NCI-H2107 (cell line): ENCODE data around the gene DDIT4.
"Not testable (repeated sequence)": the region's sequence is repeated elsewhere in the genome, so short reads cannot be mapped to it uniquely, and the experiment has no call there.

Experiments
- DNase-seq: peaks from one replicate; lab custom pipeline; 2025; lab: John Stamatoyannopoulos, UW

Gene DDIT4, protein sequence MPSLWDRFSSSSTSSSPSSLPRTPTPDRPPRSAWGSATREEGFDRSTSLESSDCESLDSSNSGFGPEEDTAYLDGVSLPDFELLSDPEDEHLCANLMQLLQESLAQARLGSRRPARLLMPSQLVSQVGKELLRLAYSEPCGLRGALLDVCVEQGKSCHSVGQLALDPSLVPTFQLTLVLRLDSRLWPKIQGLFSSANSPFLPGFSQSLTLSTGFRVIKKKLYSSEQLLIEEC

DNA sequence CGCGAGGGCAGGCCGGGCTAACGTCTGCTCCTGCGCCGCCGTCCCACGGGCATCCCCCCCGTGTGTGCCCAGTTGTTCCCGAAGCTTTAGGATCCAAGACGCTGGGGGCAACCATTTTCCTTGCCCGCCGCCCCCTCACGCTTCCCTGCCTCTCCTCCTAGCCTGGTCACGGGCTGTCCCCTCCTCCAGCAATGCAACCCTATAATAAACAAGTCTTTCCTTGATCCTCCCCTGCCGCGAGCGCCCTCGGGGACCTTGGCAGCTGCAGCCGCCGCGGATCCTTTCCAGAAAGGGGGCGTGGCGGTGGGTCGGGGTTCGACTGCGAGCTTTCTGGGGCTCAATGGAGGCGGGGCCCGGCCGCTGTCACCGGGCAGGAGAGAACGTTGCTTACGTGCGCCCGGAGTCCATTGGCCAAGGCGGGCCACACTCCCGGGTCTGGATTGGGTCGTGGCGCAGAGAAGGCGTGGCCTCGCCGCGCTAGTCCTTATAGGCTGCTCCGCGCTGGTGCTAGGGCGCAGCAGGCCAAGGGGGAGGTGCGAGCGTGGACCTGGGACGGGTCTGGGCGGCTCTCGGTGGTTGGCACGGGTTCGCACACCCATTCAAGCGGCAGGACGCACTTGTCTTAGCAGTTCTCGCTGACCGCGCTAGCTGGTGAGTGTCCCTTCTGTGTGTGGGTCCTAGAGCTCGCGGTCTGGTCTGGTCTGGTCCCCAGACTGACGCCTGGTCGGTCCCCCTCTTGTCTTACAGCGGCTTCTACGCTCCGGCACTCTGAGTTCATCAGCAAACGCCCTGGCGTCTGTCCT, at the start of gene DDIT4:
TSS of gene DDIT4 (plus strand) at position 515 of the 803 bp plus-strand sequence. CDS start 293 bp downstream, outside the sequence.
- DNase-seq = peak; percentile 83

DNA sequence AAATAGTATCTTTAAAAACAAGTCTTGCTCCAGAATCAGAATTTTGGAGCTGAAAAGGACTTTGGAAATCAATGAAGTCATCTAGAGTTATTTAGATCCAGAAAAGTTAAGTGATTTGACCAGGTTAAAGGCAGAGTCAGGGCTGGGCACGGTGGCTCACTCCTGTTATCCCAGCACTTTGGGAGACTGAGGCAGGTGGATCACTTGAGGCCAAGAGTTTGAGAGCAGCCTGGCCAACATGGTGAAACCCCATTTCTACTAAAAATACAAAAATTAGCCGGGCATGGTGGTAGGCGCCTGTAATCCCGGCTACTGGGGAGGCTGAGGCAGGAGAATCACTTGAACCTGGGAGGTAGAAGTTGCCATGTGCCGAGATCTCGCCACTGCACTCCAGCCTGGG, 49.5 kb upstream of the DDIT4 start:
- not testable (repeated sequence) for DNase-seq

DNA sequence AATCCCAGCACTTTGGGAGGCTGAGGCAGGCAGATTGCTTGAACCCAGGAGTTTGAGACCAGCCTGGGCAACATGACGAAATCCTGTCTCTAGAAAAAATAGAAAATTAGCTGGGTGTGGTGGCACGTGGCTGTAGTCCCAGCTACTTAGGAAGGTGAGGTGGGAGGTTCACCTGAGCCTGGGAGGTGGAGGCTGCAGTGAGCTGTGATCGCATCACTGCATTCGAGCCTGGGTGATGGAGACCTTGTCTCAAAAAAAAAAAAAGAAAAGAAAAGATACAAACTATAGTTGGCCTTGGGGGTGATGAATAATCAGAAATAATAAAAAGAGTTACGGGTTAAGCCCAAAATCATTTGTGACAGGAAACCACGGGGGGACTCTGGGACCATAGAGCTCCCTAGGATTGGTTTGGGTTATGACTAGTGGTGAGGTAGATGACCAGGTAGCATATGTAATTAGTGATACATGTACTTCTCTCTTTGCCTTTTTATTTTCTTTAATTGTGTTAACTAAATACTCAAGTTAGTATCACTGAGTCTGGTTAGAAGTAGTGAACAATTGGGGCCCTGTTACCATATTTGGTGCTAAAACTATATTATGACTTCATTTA, 47.2 kb upstream of the DDIT4 start:
- no peak for DNase-seq

DNA sequence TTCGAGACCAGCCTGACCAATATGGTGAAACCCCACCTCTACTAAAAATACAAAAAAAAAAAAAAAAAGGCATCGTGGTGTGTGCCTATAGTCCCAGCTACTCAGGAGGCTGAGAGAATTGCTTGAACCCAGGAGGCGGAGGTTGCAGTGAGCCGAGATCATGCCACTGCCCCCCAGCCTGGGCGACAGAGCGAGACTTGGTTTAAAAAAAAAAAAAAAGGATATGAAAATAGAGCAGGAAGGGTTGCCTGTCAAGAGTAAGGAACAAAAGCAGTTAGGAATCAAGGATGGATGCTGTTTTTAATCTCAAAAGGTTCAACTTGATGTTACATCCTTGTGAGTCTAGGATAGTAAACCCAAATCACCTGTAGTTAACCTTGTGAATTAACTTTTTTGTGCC, 45.9 kb upstream of the DDIT4 start:
- no peak for DNase-seq

DNA sequence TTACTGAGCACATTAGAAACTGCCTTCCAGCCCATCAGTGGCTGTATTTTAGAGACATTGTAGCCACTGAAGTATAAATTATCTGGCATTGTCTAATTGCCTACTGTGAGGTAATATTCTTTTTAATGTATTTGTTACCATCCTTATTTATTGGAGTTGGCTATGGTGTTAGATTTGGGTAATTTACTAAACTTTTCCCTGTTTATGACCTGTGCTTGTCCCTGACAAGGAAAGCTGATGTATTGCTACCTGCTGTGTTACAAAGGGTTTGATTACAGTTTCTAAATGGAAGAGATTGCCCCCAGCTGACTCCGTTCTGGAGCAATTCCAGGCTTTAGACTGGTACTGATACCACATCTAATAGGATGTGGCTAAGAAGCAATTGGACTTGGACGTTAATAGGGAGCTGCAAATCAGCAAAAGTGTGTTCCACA, 45.4 kb upstream of the DDIT4 start:
- peak; percentile 40 for DNase-seq

DNA sequence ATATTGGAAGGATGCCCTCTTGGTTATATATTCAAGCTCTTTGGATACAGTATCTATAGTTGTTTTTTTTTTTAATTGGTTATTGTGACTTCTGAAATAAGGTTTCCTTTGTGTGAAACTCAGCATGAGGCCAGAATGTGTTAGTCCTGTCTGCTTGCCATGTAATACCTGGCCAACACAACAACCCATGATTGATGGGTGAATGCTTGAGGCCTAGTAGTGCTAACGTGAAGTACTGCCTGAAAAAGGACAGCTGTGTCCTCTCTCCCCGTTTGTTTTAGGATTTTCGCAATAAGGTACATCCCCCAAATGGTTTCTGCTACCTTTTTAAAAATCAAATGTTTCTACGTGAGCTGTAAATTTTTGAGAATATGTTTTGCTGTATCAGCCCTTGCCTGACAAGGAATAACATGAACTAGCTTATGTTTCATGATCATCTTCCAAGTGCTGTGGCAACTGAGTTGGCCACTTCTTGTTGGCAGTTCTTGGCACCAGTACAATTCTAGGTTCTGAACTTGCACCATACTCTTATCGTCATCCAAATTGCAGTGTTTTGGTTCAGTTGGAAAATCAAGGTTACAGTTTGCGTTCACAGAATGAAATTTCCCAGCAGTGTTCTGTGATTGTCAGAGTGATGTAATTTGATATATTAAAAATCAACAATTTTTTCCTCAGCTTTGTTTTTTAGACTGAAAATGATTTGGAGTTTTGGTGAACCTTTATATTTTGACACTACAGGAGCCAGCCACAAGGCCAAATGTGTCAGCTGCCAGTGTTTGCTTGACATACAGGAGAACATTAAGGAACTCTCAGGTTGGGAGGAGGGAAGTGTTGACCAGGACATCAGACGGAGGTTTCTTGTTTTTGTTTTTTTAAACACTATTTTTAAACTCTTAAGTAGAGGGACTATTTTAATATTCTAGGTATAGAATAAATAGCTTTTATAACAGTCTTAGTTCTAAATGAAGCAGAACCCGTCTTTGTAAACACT, 44.2 kb upstream of the DDIT4 start:
- no peak for DNase-seq

DNA sequence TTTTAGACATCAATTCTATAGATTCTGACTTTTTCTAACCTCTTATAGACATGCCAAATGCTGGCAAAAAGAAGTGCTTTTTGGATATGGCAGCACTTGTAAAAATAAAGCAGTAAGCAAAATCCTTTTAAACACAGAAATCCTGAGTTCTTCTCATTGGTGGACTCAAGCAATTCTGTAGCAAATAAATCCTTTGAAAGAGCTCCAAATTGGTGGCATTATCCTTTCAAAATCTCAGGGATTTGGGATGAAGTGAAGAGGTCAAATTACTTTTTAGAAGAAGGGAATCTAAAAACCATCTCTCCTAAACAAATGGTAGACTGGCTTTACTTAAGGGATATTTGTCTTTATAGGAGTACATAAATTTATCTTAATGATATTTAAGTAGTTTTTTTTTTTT, 40.1 kb upstream of the DDIT4 start:
- DNase-seq = no peak

DNA sequence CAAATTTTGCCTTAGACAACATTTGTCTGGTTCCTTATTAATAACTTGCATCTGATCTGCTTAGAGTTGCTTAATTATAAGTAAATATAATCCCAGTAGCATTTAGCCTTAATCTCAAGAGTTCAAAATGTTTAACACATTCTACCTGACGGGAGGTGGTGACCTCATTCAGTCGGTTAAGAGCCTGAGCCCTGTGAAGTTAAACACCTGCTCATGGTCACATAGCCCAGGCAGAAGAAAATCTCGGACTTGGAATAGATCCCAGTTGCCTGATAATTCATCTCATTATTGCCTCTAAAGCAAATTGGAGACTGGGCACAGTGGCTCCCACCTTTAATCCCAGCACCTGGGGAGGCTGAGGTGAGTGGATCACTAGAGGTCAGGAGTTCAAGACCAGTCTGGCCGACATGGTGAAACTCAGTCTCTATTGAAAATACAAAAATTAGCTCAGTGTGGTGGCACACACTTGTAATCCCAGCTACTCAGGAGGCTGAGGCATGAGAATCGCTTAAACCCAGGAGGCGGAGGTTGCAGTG, 39.1 kb upstream of the DDIT4 start:
- peak; percentile 2 for DNase-seq

DNA sequence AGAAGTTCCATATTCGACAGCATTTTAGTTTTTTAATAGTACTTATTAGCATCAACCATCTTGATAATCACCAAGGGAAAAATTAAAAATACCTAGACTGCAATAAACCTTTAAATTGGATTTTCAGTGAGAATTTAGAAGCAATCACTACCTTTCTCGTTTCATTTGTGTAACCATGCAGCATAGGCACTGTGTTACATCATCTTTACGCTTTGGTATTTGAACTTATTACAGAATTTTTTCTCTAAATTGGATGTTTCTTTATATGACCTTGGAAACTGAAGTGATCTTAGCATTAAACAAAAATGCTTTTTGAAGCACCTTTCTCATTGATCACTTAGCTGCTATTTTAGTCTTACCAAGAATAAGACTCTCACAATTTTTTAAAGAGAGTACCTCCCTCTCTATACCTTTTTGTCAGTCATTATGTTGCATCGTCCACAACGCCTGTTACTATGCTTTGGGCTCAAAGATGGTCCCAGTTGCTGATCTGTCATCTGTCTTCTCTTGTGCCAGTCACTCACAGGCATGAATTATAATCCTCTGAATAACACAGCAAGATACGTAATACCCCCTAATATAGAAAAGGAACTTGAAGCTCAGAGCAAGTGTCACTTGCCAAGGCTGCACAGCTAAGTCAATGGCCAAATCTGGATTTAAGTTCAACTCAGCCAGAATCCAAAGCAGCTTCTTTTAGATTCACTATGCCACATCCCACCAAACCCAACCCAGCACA, 38.0 kb upstream of the DDIT4 start:
- no peak for DNase-seq

DNA sequence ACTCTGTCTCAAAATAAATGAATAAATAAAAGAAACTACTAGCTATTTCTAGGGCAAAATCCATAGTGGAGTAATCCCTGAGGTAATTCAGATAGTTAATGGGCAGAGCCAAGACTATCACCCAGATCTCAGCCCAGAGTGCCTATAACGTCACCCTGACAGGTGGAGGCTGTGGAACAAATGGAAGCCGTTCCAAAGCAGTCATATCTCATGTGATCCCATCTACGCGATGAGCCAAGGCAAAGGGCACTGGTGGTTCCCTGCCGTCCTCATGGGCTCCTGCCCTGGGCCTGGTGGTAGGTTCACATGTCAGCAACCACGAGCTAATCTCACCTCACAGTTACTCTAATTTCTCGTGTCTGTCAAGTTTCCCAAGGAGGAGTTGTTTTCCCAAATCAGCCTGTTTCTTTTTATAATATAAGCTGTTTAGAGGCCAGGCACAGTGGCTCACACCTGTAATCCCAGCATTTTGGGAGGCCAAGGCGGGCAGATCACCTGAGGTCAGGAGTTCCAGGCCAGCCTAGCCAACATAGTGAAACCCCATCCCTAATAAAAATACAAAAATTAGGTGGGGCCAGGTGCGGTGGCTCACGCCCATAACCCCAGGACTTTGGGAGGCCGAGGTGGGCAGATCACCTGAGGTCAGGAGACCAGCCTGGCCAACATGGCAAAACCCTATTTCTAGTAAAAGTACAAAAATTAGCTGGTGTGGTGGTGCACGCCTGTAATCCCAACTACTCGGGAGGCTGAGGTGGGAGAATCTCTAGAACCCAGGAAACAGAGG, 35.1 kb upstream of the DDIT4 start:
- DNase-seq = no peak

DNA sequence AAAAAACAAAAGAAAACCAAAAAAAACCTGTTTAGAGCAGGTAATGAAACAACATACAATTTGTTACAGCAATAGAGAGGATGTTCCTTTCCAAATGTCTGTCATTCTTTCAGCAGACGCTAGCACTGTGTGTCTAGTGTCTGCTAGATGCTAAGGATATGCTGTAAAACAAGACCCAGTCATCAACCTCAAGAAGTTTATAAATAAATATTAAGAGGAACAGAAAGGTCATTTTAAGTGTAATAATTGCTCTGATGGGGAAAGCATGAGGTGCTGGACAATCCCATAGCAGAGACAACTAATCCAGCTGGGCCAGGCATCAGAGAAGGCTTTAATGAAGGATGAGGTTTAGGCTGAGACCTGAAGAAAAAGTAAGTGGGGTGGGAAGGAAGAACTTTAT, 34.3 kb upstream of the DDIT4 start:
- no peak for DNase-seq

DNA sequence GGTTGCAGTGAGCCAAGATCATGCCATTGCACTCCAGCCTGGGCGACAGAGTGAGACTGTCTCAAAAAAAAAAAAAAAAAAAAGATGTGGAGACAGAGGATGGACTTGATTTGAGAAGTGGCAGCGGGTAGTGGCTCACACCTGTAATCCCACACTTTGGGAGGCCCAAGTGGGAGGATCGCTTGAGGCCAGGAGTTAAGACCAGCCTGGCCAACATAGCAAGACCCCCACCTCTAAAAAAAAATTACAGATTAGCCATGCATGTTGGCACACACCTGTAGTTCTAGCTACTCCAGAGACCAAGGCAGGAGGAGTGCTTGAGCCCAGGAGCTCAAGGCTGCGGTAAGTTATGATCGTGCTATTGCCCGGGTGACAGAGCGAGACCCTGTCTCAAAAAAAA, 33.4 kb upstream of the DDIT4 start:
- no peak for DNase-seq

DNA sequence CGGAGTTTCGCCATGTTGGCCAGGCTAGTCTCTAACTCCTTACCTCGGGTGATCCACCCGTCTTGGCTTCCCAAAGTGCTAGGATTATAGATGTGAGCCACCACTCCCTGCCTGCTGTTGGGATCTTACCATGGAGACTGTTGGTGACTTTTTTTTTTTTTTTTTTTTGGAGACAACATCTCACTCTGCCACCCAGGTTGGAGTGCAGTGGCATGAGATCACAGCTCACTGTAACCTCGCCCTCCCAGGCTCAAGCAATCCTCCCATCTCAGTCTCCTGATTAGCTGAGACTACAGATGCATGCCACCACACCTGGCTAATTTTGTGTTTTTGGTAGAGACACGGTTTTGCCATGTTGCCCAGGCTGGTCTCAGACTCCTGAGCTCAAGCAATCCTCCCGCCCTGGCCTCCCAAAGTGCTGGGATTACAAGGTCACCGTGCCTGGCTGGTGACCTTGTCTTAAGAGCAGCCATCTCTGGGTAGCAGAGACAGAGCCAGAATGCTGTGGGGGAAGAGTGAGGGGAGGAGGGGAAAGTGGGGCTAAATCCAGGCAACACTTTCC, 32.0 kb upstream of the DDIT4 start:
- DNase-seq = no peak

DNA sequence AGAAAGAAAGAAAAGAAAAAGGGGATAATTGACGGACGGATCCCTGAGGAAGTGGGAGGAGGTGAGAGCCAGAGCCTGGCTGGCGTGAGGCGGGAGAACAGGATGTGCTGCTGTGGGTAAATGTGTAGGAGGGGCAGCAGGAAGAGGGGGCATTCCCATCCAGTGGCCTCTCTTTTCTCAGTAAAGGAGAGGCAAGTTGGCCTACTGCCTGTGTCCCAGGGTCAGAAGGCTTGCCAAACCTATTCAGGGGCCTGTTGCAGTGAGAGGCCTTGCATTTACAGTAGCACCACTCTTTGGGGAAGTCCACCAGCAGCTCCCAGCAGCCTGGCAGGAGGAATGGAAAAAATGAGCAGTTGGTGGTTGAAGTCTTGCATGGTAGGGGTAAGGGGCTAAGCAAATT, 31.0 kb upstream of the DDIT4 start:
- no peak for DNase-seq

DNA sequence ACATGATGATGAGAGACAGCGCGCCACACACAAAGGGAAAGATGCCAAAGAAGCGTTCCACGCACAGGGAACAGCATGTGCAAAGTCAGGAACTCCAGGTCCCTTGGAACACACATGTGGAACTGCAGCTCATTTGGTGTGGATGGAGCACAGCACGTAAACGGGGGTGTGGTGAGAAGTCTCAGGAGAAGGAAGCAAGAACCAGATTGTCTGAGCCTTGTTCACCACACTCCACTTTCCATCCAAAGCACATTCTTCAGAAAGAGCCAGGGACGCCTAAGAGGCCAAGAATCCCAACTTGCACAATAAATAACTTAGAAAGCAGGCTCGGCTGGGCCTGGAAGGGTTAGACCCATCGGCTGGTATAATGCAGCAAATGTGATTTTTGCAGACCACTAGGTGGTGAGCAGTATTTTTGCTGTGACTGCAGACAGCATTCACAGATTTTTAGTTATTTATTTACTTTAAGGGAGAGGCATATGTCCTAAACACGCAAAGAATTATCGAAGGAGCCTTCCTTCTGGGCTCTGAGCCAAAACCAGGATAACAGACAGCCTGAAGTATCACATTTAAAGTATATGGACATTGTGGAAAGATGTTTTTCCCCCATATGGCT, 29.8 kb upstream of the DDIT4 start:
- no peak for DNase-seq

DNA sequence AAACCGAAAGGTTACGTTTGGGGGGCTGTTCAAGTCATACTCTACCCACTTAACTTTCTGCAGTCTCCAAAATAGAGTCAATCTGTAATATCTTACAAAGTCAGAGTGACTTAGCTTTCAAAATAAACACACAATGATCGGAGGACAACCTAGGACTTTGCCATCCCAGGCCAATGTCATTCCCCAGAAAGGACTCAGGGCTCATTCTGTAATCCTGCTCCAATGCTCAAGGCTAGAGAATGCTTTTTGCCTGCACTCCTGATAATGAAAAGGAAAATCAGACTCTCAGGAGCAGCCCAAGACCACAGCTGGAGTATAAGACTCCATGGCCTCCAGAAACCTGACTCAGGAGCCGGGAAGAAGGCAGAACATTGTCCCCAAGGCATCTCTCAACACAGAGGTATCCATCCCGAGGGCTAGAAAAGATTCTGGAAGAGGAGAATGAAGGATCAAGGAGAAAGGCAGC, 29.1 kb upstream of the DDIT4 start:
- no peak for DNase-seq

DNA sequence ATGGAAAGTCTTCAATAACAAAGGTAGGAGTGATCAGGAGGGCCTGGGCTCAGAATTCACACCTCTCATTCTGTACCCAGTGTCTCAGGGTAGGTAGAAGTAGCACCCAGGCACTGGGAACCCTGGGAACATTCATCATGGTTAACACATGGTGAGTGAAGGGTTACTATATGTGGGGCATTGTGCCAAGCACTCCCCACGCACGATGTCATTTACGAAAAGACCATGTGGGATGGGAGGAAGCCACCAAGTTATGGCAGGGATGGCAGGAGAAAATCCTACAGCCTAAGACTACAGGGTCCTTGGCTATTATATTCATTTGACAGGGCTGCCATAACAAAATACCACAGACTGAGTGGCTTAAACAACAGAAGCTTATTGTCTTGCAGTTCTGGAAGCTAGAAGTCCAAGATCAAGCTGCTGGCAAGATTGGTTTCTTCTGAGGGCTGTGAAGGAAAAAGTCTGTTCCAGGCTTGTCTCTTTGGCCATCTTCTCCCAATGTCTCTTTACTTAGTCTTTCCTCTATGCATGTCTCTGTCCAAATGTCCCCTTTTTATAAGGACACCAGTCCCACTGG, 27.7 kb upstream of the DDIT4 start:
- DNase-seq = no peak

DNA sequence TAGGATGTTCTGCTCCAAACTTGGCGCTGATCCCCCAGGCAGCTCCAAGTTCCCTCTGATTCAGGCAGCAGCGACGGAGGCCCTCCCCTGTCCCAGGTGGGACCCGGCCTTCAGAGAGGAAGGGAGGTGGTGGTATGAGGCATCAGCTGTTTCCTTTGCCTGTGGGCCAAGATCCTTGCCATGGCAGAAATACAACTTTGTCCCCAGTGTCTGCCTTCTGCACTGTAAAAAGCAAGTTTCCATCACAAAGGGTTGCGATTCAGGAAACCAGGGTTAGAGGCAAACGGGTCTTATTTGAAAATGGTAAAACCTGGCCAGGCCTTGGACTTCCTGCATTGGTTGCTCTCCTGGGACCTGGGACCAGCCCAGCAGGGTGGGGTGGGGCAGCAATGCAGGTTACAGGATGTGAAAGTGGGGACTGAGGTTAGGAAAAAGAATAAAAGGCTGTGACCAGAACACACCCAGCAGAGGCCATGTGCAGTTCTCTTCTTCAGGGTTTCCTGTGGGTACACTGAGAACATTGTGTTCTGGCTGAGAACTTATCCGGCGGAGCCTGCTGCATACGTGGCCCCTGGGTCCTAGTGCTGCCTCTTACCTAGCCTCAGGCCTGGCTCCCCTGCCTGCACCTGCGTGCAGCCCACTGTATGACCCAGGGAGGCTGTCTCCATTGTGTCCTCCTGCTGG, 25.1 kb upstream of the DDIT4 start:
- no peak for DNase-seq
